NT2/D1 (cell line): Measurements from ENCODE around the gene MPRIP.

ENCODE experiments used
- SUZ12 ChIP-seq: IDR thresholded peaks from 2 replicates; pipeline ENCODE4 v1.6.1; 2011; ENCODE audit not compliant: insufficient read length, insufficient read depth; ENCODE audit errors: extremely low read depth
- YY1 ChIP-seq: IDR thresholded peaks from 2 replicates; pipeline ENCODE4 v1.6.1; 2011; ENCODE audit not compliant: insufficient read length, insufficient read depth

GRCh38 chr17:17228521-17229279 lies 186.4 kb downstream of the MPRIP start:
- TF ChIP-seq SUZ12: no peak
- TF ChIP-seq YY1: no peak
